Endothelial cell of umbilical vein (primary cell): ENCODE measurements around the gene ZNF407. TPM values are rescaled to one million over a fixed set of nuclear protein-coding genes. Genes with fewer than 3 reads are reported as not detected.

Experiments used
- BruUV-seq: library from RNA; stranded (reverse); fragments of 400-500 nt; replicated peaks from 2 replicates; lab custom pipeline; 2021; lab: Mats Ljungman, UMichigan
- CTCF ChIA-PET: fragments of 300-600, 350-600 bp; sonication (Branson Sonifier 250); formaldehyde crosslinking; loops from one replicate; lab custom pipeline; 2021; ENCODE audit warnings: antibody characterized with exemption, inconsistent platforms; lab: Charles Lee
- POLR2A ChIA-PET: fragments of 300-600, 350-600 bp; sonication (Branson Sonifier 250); formaldehyde crosslinking; loops from one replicate; lab custom pipeline; 2021; ENCODE audit warnings: antibody characterized with exemption, inconsistent platforms; lab: Charles Lee
- DNase-seq: peaks from one replicate; pipeline ENCODE4 v3.0.0-alpha.2; 2011; ENCODE audit warnings: low read depth, low spot score
- FAIRE-seq: peaks from 2 replicates; lab custom pipeline; 2011; peaks lifted over from hg19 to GRCh38; lab: Jason Lieb, UNC
- H2AFZ ChIP-seq: 2 replicates; pipeline ENCODE4 v1.6.0; 2012; ENCODE audit warnings: low read depth, low read length, control low read depth, inconsistent platforms
- H3K27ac ChIP-seq: 2 replicates; pipeline ENCODE4 v1.5.1; 2011; ENCODE audit warnings: low read depth, mild to moderate bottlenecking, control low read depth, low read length, moderate library complexity; ENCODE audit not compliant: insufficient read depth
- H3K27me3 ChIP-seq, 2 experiments: 2 replicates each; pipeline versions ENCODE4 v1.6.0 to v1.6.1; 2011; ENCODE audit warnings: low read length in 2 of 2, mixed read lengths in 1 of 2; ENCODE audit not compliant: control insufficient read depth in 2 of 2, insufficient read depth in 2 of 2
- H3K36me3 ChIP-seq, 2 experiments: 2 replicates in 1 of 2; 3 replicates in 1 of 2; pipeline ENCODE4 v1.5.1; 2011; ENCODE audit warnings: low read length in 2 of 2, mild to moderate bottlenecking in 1 of 2, moderate library complexity in 1 of 2; ENCODE audit not compliant: control insufficient read depth in 2 of 2, insufficient read depth in 2 of 2; ENCODE audit errors: extremely low read depth in 1 of 2
- H3K4me1 ChIP-seq: 3 replicates; pipeline ENCODE4 v1.5.1; 2011; ENCODE audit warnings: mild to moderate bottlenecking, low read length; ENCODE audit not compliant: control insufficient read depth, insufficient read depth; ENCODE audit errors: extremely low read depth
- H3K4me2 ChIP-seq: 2 replicates; pipeline ENCODE4 v1.6.1; 2011; ENCODE audit warnings: low read length, control low read depth, mixed read lengths; ENCODE audit not compliant: insufficient read depth
- H3K4me3 ChIP-seq, 3 experiments: fragments of 200-600 bp in 1 of 3; sonication (generic), shearing (Covaris generic) in 1 of 3; replicated peaks in 1 of 3; 2 replicates each; pipeline ENCODE4 v1.5.1; 2011 to 2016; ENCODE audit warnings: control low read depth in 3 of 3, low read length in 3 of 3, mild to moderate bottlenecking in 2 of 3, inconsistent platforms in 1 of 3, low read depth in 1 of 3, moderate library complexity in 1 of 3; ENCODE audit not compliant: insufficient read depth in 1 of 3
- H3K79me2 ChIP-seq: 2 replicates; pipeline ENCODE4 v1.6.0; 2012; ENCODE audit warnings: low read length, inconsistent platforms; ENCODE audit not compliant: control insufficient read depth, insufficient read depth
- H3K9ac ChIP-seq: replicated peaks from 2 replicates; pipeline ENCODE3; 2011; ENCODE audit warnings: low read length, control low read depth; ENCODE audit not compliant: insufficient read depth; ENCODE audit errors: extremely low read depth
- H3K9me1 ChIP-seq: replicated peaks from 3 replicates; pipeline ENCODE4 v1.6.0; 2011; ENCODE audit warnings: mild to moderate bottlenecking, low read length; ENCODE audit not compliant: control insufficient read depth, insufficient read depth; ENCODE audit errors: extremely low read depth
- H3K9me3 ChIP-seq: replicated peaks from 2 replicates; pipeline ENCODE4 v1.5.1; 2012; ENCODE audit warnings: low read length, inconsistent platforms; ENCODE audit not compliant: control insufficient read depth, insufficient read depth
- H4K20me1 ChIP-seq: replicated peaks from 2 replicates; pipeline ENCODE3; 2011; ENCODE audit warnings: mild to moderate bottlenecking, low read length; ENCODE audit not compliant: control insufficient read depth, insufficient read depth; ENCODE audit errors: extremely low read depth
- CTCF ChIP-seq, 2 donors: IDR thresholded peaks; 1 replicate in 1 of 2; 2 replicates in 1 of 2; pipeline ENCODE4 v1.5.1; 2011; ENCODE audit warnings: low read length in 2 of 2, mild to moderate bottlenecking in 2 of 2, moderate library complexity in 2 of 2, control low read depth in 1 of 2, inconsistent platforms in 1 of 2, low read depth in 1 of 2; ENCODE audit not compliant: insufficient read depth in 1 of 2; ENCODE audit errors: extremely low read depth in 1 of 2
- EZH2 ChIP-seq: IDR thresholded peaks from 2 replicates; pipeline ENCODE4 v1.6.1; 2012; ENCODE audit warnings: borderline replicate concordance, low read depth, mild to moderate bottlenecking, moderate library complexity, low read length, inconsistent platforms; ENCODE audit not compliant: severe bottlenecking
- FOS ChIP-seq: IDR thresholded peaks from 2 replicates; pipeline ENCODE4 v1.6.1; 2011; ENCODE audit warnings: mild to moderate bottlenecking, low read length, moderate library complexity, borderline replicate concordance; ENCODE audit not compliant: insufficient read depth
- GATA2 ChIP-seq: IDR thresholded peaks from 2 replicates; pipeline ENCODE4 v1.7.0; 2011; ENCODE audit warnings: low read depth, mild to moderate bottlenecking, moderate library complexity, mixed read lengths, low read length; ENCODE audit not compliant: insufficient read length, insufficient read depth
- JUN ChIP-seq: IDR thresholded peaks from 2 replicates; pipeline ENCODE4 v1.6.1; 2011; ENCODE audit warnings: borderline replicate concordance, low read depth; ENCODE audit not compliant: insufficient read length, insufficient read depth
- MAX ChIP-seq: IDR thresholded peaks from 2 replicates; pipeline ENCODE4 v1.6.1; 2011; ENCODE audit not compliant: insufficient read depth, insufficient read length
- MYC ChIP-seq: IDR thresholded peaks from one replicate; pipeline ENCODE4 v1.6.1; 2011; ENCODE audit warnings: mild to moderate bottlenecking, low read depth, low read length
- POLR2A ChIP-seq: IDR thresholded peaks from 2 replicates; pipeline ENCODE4 v1.6.1; 2012; ENCODE audit warnings: low read depth, mild to moderate bottlenecking, control low read depth, low read length
- POLR2AphosphoS5 ChIP-seq: IDR thresholded peaks from 2 replicates; pipeline ENCODE4 v1.6.1; 2012; ENCODE audit warnings: low read depth, mild to moderate bottlenecking, control low read depth, low read length, moderate library complexity; ENCODE audit not compliant: insufficient read depth
- dilution Hi-C: fragments of 300-500 bp; cut with MboI; formaldehyde crosslinking; loops from one replicate; pipeline ENCODE4 v1.15.0; 2019; ENCODE audit warnings: low sequenced_read_pairs; ENCODE audit not compliant: extremely low pct_ligation_motif_present
- intact Hi-C: fragments of 100-400 bp; cut with micrococcal nuclease; formaldehyde crosslinking; loops from one replicate; pipeline ENCODE4 v1.10.0; 2022
- polyA plus RNA-seq, 4 experiments: library from polyadenylated mRNA; depleted of rRNA in 3 of 4; stranded (reverse) in 3 of 4; unstranded in 1 of 4; fragments of >200 nt; gene quantifications; 2 replicates each; pipeline versions ENCODE4 v1.2.1 to v1.2.3, GENCODE V29; 2011 to 2012; ENCODE audit warnings: missing spikeins in 1 of 4
- total RNA-seq: library from RNA; stranded (reverse); gene quantifications from 2 replicates; pipeline ENCODE4 v1.2.3, GENCODE V29; 2021

Gene ZNF407
- total and polyA plus RNA-seq, 2 donors (not counting 3 experiments of a cell fraction or from before 2014, with no cell fraction given) = 3.8 to 20.1 TPM

- Histone ChIP-seq H3K4me1 (peaks cover 12% of the 10 kb centered on the region), H3K9ac (no peak overlapping the region), H4K20me1 (no peaks in the 10 kb centered on the region), H3K27ac (no peak overlapping the region), H3K4me3 (no peak overlapping the region), H3K36me3 (no peaks in the 10 kb centered on the region), H3K79me2 (no peaks in the 10 kb centered on the region), H3K9me3 (no peaks in the 10 kb centered on the region), H3K9me1 (no peaks in the 10 kb centered on the region), H3K27me3 (no peaks in the 10 kb centered on the region), H2AFZ (no peak overlapping the region), H3K4me2 (no peak overlapping the region)
- TF ChIP-seq EZH2 = no peak
- TF ChIP-seq MYC = no peak
- TF ChIP-seq FOS = no peak
- TF ChIP-seq JUN = no peak
- TF ChIP-seq GATA2 = no peak
- TF ChIP-seq POLR2A = no peak
- no peak for TF ChIP-seq CTCF (IDR thresholded peaks at IDR 0.05; ENCODE audit: extremely low read depth in 1 of 2, insufficient read depth in 1 of 2, low read depth in 1 of 2, low read length in 2 of 2)
- TF ChIP-seq MAX = no peak
- TF ChIP-seq POLR2AphosphoS5 = no peak
- intact Hi-C loops (no loop called here), dilution Hi-C loops (no loop called here)
- CTCF ChIA-PET = no interaction called here
- POLR2A ChIA-PET = no interaction called here
- no peak for DNase-seq
- no TSS peak for BruUV-seq
- no peak for FAIRE-seq
These were observed 391.5 kb downstream of the ZNF407 start for GRCh38 chr18:74989134-74989533.
